Esophagus muscularis mucosa (tissue), 4 donors: Measurements from ENCODE around the gene PATL2. TPM values are rescaled to one million over a fixed set of nuclear protein-coding genes. Genes with fewer than 3 reads are reported as not detected.

ENCODE experiments used
- DNase-seq: peaks from one replicate; pipeline ENCODE4 v3.0.0-alpha.2; 2017; ENCODE audit errors: extremely low spot score
- H3K27ac ChIP-seq, 4 donors: fragments of 200-600 bp; sonication (generic); replicated peaks in 1 of 4; 1 replicate in 3 of 4; 2 replicates in 1 of 4; pipeline ENCODE4 v1.5.1; 2016 to 2019; ENCODE audit warnings: mild to moderate bottlenecking in 1 of 4
- H3K27me3 ChIP-seq, 4 donors: fragments of 200-600 bp; sonication (generic); one replicate each; pipeline versions ENCODE4 v1.5.1 to v1.6.0; 2016 to 2019
- H3K36me3 ChIP-seq, 4 donors: fragments of 200-600 bp; sonication (generic); one replicate each; pipeline ENCODE4 v1.5.1; 2016 to 2019
- H3K4me1 ChIP-seq, 4 donors: fragments of 200-600 bp; sonication (generic); one replicate each; pipeline ENCODE4 v1.5.1; 2016 to 2019
- H3K4me3 ChIP-seq, 4 donors: fragments of 200-600 bp; sonication (generic); 1 replicate in 2 of 4; 2 replicates in 2 of 4; pipeline ENCODE4 v1.5.1; 2016 to 2019; ENCODE audit warnings: mild to moderate bottlenecking in 4 of 4, moderate library complexity in 1 of 4
- H3K9me3 ChIP-seq, 4 donors: fragments of 200-600 bp; sonication (generic); 1 replicate in 3 of 4; 2 replicates in 1 of 4; pipeline ENCODE4 v1.5.1; 2016 to 2019
- EP300 ChIP-seq: sonication (generic); formaldehyde crosslinking; IDR thresholded peaks from one replicate; pipeline ENCODE4 v1.6.1; 2017; ENCODE audit warnings: antibody characterized with exemption
- POLR2A ChIP-seq: fragments of 450-650 bp; IDR thresholded peaks from one replicate; pipeline ENCODE4 v1.6.1; 2017; ENCODE audit warnings: antibody characterized with exemption, moderate library complexity, mild to moderate bottlenecking, low read depth
- POLR2AphosphoS5 ChIP-seq, 2 donors: sonication (generic); formaldehyde crosslinking; IDR thresholded peaks; one replicate each; pipeline ENCODE4 v1.6.1; 2017; ENCODE audit warnings: antibody characterized with exemption in 2 of 2
- WGBS: methylation state at CpG from one replicate; pipeline ENCODE4 v1.1.5; 2018; 5-methylcytosine and 5-hydroxymethylcytosine counted together
- intact Hi-C: fragments of 100-400 bp; cut with DNase I; formaldehyde crosslinking; loops from one replicate; pipeline ENCODE4 v1.15.1; 2023
- total RNA-seq, 4 donors: library from RNA; depleted of rRNA; stranded (reverse); fragments of >200 nt; gene quantifications; one replicate each; pipeline versions ENCODE4 v1.1.0 to v1.2.1, GENCODE V29; 2016
- TF ChIP-seq, protein P1 (sequence below), 3 experiments: fragments of 200-600 bp in 2 of 3; fragments of 450-650 bp in 1 of 3; sonication (generic) in 2 of 3; IDR thresholded peaks; one replicate each; pipeline ENCODE4 v1.5.1; 2017 to 2019; ENCODE audit warnings: antibody characterized with exemption in 3 of 3, mild to moderate bottlenecking in 2 of 3, moderate library complexity in 1 of 3

The PATL2 gene
- total RNA-seq, 4 donors from 2014 or later: 0.19 to 0.50 (median 0.41) TPM

DNA sequence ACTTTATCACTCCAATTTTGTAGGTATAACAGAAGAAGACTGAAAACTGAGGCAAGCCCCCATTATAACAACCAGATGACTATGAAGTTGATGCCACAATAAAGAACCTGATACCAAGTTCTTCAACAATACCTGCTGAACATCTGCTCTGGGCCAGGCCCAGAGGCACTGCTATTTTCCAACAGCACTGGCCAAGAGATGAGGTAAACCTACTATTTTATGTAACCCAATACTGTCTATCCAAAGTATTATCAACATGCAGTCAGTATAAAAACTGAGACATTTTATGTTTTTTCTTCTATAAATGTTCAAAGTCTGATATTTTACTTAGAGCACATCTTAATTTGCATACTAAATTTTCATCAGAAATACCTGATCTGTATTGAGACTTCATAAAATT lies 53.7 kb downstream of the PATL2 start:
- intact Hi-C loops: no loop called here
- Histone ChIP-seq H3K27me3 (no peaks in the 10 kb centered on the region), H3K36me3 (peaks cover 22 to 79% (median 59%) of the 10 kb centered on the region in 4 donors), H3K4me3 (no peak overlapping the region), H3K4me1 (peaks cover 7 to 15% (median 12%) of the 10 kb centered on the region in 4 donors), H3K27ac (no peak overlapping the region), H3K9me3 (no peaks in the 10 kb centered on the region)
- no peak for DNase-seq
- no peak for TF ChIP-seq POLR2AphosphoS5 (IDR thresholded peaks at IDR 0.05)

DNA sequence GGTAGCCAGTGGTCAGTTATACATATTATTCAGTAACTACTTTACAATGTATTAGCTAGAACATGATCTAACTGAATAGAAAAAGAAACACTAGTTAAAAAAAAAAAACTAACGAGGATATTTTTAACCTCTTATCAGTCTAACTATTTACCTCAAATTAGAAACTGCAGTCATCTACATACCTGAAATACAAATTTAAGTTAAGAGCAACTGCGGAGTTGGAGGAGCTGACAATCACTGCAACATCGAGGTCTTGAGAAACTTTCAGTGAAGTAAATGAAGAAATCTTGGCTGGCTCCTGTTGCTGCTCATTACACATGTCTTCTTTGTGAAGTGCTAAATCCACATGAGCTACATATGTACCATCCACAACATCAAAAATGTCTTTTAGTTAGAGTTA lies 54.2 kb downstream of the PATL2 start:
- Histone ChIP-seq H3K36me3 (peaks cover 26 to 83% (median 63%) of the 10 kb centered on the region in 4 donors), H3K4me1 (peaks cover 3 to 11% (median 8%) of the 10 kb centered on the region in 4 donors), H3K27ac (no peak overlapping the region), H3K4me3 (no peak overlapping the region), H3K9me3 (no peaks in the 10 kb centered on the region), H3K27me3 (no peaks in the 10 kb centered on the region)
- TF ChIP-seq, protein P1, sequence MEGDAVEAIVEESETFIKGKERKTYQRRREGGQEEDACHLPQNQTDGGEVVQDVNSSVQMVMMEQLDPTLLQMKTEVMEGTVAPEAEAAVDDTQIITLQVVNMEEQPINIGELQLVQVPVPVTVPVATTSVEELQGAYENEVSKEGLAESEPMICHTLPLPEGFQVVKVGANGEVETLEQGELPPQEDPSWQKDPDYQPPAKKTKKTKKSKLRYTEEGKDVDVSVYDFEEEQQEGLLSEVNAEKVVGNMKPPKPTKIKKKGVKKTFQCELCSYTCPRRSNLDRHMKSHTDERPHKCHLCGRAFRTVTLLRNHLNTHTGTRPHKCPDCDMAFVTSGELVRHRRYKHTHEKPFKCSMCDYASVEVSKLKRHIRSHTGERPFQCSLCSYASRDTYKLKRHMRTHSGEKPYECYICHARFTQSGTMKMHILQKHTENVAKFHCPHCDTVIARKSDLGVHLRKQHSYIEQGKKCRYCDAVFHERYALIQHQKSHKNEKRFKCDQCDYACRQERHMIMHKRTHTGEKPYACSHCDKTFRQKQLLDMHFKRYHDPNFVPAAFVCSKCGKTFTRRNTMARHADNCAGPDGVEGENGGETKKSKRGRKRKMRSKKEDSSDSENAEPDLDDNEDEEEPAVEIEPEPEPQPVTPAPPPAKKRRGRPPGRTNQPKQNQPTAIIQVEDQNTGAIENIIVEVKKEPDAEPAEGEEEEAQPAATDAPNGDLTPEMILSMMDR (IDR thresholded peaks at IDR 0.05): no peak
- TF ChIP-seq POLR2AphosphoS5 (IDR thresholded peaks at IDR 0.05): no peak
- TF ChIP-seq POLR2A: no peak
- no peak for TF ChIP-seq EP300
- no peak for DNase-seq
- intact Hi-C loops: no loop called here
- 90% methylated on average over 3 of the region's 3 CpGs for WGBS

DNA sequence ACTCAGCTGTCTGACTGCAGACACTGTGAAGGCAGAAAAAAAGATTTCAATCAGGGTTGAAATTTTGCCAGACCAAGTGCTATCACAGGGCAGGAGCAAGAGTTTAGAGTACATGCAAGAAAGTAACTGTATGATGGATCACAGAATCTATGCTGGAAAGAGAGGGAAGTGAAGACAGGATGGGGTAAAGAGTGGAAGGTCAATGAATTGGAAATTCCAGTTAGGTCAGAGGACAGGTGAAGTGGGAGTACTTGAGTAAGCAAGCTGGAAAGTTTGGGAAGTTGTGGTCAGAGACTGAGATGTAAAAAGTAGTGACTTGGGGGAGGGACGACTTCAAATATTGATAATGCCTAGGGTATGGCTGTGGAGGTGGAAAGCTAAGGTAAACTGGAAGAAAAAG lies 54.8 kb downstream of the PATL2 start:
- peaks cover 33 to 89% (median 69%) of the 10 kb centered on the region in 4 donors for H3K36me3 ChIP-seq
- WGBS: 96% methylated on average over 1 of the region's 1 CpG
- DNase-seq: no peak
- TF ChIP-seq POLR2AphosphoS5 (IDR thresholded peaks at IDR 0.05) (no peak), EP300 (no peak), POLR2A (no peak)
- TF ChIP-seq, protein P1 (IDR thresholded peaks at IDR 0.05): no peak
- no peaks in the 10 kb centered on the region for H3K9me3 ChIP-seq
- no peak overlapping the region for H3K4me3 ChIP-seq
- H3K27ac ChIP-seq: no peak overlapping the region
- peaks cover 0 to 4% (median 2%) of the 10 kb centered on the region in 4 donors for H3K4me1 ChIP-seq
- H3K27me3 ChIP-seq: no peaks in the 10 kb centered on the region
- intact Hi-C loops: no loop called here

DNA sequence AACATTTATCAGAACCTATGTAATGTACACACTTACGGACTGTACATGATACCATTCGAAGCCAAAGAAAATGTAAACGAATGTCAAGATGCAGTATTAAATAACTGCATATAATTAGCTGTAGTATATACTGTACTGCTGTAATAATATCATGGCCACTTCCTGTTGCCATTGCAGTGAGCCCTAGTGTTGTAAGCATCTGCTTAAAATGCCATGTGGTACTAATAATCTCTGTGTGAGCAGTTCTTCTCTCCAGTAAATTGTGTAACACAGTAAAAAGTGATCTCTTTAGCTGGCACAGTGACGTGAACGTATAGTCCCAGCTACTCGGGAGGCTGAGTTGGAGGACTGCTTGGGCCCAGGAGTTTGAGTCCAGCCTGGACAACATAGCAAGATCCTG lies 56.3 kb downstream of the PATL2 start:
- Histone ChIP-seq H3K4me1 (no peaks in the 10 kb centered on the region), H3K27me3 (no peaks in the 10 kb centered on the region), H3K36me3 (peaks cover 34 to 99% (median 81%) of the 10 kb centered on the region in 4 donors), H3K27ac (no peak overlapping the region), H3K4me3 (no peak overlapping the region), H3K9me3 (no peaks in the 10 kb centered on the region)
- 89% methylated on average over 6 of the region's 6 CpGs for WGBS
- intact Hi-C loops: no loop called here
- TF ChIP-seq POLR2A: no peak
- TF ChIP-seq, protein P1 (IDR thresholded peaks at IDR 0.05): no peak
- TF ChIP-seq POLR2AphosphoS5 (IDR thresholded peaks at IDR 0.05): no peak
- no peak for TF ChIP-seq EP300
- no peak for DNase-seq

DNA sequence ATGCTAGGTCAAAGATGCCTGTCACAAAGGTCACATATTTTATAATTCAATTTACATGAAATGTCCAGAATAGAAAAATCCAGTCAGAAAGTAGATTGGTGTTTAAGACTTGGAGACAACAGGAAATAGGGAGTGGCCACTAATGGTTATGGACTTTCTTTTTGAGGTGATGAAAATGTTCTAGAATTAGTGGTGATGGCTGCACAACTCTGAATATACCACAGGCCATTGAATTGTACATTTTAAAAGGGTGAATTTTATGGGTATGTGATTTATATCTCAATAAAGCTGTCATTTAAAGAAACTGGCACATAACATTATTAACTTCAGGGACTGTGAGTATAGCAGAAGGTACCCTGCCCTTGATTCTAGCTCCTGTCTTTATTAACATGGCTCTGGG lies 63.5 kb downstream of the PATL2 start:
- no peaks in the 10 kb centered on the region for H3K27me3 ChIP-seq
- H3K27ac ChIP-seq: no peak overlapping the region
- no peaks in the 10 kb centered on the region for H3K4me1 ChIP-seq
- no peak for DNase-seq
- no peaks in the 10 kb centered on the region for H3K9me3 ChIP-seq
- no peak for TF ChIP-seq POLR2A
- TF ChIP-seq POLR2AphosphoS5 (IDR thresholded peaks at IDR 0.05): no peak
- TF ChIP-seq EP300: no peak
- TF ChIP-seq, protein P1 (IDR thresholded peaks at IDR 0.05): no peak
- H3K36me3 ChIP-seq: peaks cover 26 to 76% (median 61%) of the 10 kb centered on the region in 4 donors
- H3K4me3 ChIP-seq: no peak overlapping the region
- intact Hi-C loops: no loop called here
